HG02610 (cell line): ENCODE data around the gene OR52N5.

Experiments used
- ATAC-seq: cut with Tn5 transposase; IDR thresholded peaks from one replicate; pipeline ENCODE4 v1.9.1; 2021; ENCODE audit warnings: mild to moderate bottlenecking, moderate library complexity; ENCODE audit not compliant: unreplicated experiment

Gene OR52N5

DNA sequence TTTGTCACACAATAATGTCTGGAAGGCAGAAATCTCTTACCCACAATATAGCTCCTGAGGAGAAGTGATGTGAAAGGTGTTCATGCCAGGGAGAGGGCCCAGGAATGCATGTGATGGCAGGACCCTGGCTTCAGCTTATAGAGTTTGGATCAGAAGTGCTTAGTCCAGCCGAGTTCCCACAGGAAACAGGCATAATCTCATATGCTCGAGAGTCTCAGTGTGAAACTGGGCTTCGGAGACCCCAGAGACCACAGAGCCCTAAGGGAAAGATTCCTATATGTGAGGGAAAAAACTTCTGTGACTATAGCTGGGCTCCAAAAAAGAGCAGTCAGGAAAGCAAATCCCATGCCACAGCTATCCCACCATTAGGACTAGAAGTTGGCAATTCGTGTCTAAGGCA lies at the start of gene OR52N5:
Gene OR52N5, minus strand, starts transcription at position 101 of the 400 bp plus-strand sequence. CDS start 4,721 bp downstream, outside the sequence.
- ATAC-seq: no peak

DNA sequence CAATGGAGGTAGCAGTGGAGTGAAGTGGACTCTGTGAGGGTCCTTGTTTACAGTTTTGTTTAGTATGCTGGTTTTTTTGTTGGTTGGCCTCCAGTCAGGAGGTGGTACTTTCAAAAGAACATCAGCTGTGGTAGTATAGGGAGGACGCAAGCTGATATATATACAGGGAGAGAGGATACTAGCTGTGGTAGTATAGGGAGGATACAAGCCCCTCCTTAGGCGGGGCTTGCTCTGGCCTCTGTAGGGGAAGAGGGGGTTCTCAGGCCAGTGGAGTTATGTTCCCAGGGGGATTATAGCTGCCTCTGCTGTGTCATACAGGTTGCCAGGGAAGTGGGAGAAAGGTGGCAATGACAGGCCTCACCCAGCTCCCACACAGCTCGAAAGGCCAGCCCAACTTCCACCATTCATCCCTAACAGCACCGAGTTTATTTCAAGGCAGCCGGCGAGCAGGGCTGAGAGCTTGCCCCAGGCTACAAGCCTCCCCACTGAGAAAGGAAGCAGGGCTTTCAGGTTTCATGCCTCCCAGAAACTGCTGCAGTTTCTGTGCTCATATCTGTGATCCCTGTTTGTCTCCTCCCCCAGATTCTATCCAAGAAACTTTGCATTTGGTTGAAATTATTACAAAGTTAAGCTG lies 48.2 kb upstream of the OR52N5 start:
- ATAC-seq: no peak

DNA sequence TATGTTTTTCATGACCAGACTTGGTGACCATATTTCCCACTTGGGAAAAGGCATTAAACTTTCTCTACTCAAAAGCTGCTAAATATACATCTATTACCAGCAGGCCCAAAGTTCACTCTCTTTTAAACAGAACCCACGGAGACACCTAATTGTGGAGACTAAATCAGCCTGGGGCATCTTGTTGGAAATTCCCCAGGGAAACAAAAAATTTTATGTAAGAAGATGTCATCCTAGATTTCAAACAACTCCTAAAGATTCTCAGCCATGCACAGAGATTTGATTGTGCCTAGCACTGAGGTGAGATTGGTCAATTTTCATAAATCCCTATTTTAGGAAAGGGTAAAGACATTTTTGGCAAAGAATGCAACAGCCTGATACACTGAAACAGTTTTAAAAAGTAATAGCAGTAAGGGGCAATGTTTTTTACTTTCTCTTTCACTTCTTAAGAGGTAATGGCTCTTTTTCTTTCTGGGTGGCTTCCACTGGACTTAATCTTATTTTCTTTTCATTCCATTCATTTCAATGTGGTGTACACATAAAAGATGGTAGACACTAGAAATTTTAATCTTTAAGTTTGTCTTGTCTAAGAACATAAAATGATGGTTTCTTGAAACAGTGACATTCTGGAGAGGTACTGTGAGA lies 35.2 kb upstream of the OR52N5 start:
- ATAC-seq: peak; percentile 56

DNA sequence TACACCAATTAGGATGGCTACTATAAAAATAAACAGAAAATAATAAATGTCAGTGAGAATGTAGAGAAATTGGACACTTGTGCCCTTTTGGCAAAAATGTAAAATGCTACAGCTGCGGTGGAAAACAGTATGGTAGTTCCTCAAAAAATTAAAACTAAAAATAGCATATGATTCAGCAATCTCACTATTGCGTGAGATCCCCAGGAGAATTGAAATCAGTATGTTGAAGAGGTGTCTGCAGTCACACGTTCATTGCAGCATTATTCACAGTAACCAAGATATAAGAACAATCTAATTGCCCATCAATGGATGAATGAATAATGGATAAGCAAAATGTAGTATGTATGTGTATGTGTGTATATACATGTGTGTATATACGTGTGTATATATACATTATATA lies 32.4 kb upstream of the OR52N5 start:
- no peak for ATAC-seq

DNA sequence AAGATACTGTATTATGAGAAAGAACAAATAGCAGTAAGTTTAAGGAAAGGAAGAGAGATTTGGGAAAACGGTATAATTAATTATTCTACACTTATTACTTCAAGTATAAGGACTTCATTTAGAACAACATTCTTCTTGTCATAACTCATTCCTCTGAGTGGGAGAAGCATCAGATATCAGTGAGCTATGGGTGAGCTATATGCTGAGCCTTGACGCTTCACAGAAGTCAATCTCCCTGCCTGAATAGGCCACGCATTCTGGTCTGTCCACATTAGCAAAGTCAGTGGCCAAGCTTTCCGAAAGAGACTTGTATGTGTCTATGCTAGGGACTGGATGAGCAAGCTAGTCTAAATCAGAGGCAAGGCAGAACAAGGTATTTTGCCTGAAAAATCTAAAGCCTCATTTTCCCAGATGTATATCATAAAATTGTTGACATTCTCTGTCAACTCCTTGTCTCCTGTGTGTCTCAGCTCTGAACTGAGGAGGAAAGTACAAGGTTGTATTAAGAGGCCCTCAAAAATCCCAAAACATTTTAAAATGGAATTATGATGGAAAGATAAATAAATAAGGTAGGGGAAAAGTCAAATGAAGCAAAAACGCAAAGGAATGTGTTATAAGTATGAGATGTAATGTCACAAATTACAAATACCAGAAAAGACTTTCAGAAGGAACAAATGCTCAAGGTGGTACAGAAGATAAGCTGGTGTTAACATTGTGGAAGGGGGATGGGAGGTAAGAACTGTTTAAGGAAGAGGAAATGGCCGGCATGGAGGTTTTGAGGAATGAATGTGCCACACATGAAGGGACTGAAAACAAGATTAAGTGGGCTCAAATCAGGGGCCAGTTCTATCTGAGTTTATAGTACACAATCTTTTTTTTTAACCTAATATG lies 27.0 kb upstream of the OR52N5 start:
- ATAC-seq: no peak

DNA sequence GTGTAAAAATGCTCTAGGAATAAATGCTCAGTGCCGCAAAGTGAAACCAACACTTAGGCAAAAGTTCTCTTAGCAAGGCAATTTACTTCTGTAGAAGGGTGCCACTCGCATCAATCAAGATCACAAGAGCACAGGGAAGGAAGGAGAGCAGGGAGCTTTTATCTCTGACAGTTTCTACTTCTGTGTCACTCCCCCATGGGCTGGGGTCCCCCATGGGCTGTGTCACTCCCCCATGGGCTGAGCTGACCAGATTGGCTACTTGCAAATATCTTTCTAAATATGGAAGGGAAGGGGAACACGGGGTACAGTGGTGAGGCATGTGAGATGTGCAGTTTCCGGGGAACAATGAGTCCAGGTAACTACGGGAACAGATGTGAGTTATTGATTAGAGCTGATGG lies 26.0 kb upstream of the OR52N5 start:
- ATAC-seq: peak; percentile 38

DNA sequence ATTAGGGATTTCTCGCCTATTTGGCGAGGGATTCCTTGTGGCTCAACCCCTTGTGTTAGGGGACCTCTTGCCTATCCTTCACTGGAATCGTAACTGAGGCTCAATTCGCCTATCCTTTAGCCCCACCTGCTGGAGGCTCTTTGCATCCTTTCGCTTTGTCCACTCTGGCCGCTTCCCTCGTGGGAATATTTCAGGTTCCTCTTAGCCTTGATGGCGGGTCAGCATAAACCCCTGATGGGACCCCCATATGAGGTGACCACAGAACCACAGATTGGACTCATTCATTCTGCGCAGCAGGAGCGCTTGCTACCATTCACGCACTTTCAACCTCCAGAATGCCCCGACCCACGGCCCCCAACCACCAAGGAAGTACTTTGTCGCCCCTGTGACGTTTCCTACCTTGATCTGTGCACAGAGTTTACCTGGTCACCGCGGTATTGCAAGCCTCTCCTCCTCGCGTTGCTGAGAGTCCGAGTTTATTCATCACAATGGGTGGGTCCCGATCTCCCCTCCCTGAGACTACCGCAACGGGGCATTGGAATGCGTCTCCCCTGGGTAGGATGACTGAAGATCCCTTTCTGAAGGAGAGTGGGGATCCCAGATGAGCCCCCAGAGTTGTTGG lies 25.5 kb upstream of the OR52N5 start, which contains the start of gene OR52N2:
Gene OR52N2, plus strand, starts transcription at position 425 of the 622 bp plus-strand sequence. CDS start 11,412 bp downstream, outside the sequence.
- ATAC-seq: peak; percentile 95

DNA sequence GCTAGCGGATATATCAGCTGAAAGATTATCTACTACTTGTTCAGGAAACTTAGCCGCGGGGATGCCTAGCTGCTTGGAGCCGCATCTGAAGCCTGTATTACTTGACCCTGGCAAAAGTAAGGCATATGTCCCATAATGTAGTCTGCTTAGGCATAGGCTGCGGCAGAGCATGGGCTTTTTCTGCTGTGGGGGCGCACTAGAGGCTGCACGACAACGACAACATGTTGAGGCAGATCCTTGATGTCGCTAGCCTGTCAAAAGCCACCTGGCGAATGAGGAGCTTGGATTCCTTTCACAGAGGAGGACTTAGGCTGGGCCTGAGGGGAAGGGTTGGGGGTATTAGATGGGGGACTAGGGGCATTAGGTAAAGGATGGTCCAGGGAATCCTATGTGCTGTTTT lies 24.4 kb upstream of the OR52N5 start:
- no peak for ATAC-seq

DNA sequence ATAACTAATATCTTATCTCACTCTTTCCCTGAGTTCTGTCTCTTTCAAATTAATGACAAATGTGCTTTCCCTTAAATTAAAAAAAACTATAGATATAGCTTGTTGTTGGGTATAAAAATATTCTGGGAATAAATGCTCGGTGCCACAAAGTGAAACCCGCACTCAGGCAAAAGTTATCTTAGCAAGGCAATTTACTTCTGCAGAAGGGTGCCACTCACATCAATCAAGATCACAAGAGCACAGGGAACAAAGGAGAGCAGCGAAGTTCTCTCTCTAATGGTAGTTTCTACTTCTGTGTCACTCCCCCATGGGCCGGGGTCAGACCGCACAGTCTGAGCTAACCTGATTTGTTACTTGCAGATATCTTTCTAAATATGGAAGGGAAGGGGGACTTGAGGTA lies 20.8 kb upstream of the OR52N5 start:
- no peak for ATAC-seq

DNA sequence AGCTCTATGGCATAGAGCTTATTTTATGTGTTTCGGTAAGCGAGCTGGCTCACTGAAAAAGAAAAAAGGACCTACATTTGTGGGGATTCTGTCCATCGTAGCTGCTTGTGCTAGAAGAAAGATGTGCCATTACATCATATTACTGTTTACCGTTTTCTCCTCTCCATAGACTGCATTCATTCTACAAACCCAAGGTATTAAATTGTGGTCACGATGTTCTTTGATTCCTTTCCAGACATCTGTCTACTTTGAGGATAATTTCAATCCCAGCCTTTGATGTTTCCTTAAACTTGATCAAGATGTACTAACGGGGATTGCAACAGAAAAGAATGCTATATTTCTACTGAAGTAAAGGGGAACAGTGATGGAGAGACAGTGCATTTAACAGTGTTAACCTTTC lies 13.4 kb upstream of the OR52N5 start:
- no peak for ATAC-seq

DNA sequence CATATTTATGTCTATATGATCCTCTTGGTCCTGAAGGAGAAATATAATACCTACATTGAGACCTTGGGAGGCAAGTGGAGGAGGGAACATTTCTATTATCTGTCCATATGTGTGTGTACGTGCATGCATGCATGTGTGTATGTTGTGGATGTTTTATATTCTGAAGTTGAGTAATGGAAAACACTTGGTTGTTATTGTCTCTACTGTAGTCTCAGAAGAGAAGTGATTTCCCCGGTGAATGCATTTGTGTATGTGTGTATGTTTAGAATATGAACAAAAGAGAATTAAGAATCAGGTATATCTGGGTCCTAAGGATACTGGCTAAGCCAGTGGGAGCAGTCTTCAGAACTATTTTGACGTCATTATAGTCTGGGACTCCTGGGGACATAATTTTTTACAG lies 8.0 kb upstream of the OR52N5 start, which contains the start of gene OR52N1:
Gene OR52N1, minus strand, starts transcription at position 101 of the 400 bp plus-strand sequence. CDS start 2,449 bp downstream, outside the sequence.
- ATAC-seq: no peak

DNA sequence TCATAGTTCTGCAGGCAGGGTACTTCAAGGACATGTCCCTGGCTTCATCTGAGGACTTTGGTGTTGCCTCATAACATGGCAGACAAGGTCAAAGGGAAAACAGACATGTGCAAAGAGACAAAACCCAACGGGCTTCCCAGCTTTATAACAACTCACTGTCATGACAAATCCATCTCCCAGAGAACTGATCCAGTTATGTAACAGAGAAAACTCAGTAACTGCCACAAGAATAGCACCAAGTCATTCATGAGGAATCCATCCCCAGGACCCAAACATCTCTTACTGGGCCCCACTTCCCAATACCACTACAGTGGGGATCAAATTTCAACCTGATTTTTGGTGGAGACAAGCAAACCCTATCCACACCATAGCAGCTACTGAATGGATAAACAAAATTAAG lies 16.1 kb downstream of the OR52N5 start:
- no peak for ATAC-seq

DNA sequence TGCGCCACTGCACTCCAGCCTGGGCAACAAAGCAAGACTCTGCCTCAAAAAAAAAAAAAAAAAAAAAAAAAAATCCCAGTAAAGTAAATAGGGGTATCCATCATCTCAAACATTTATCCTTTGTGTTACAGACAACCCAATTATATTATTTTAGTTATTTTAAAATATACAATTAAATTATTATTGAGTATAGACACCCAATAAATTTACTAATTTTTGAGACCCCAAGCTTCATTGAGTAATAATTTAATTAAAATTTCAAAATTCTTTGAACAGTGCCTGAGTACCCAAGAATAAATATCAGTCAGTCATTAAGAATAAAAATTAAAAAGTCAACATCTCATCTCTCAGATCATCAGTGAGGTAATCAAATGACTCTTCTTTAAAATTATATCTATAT lies 29.2 kb downstream of the OR52N5 start, which contains the start of gene OR52N4:
Gene OR52N4, plus strand, starts transcription at position 301 of the 400 bp plus-strand sequence. CDS start 498 bp downstream, outside the sequence.
- no peak for ATAC-seq

DNA sequence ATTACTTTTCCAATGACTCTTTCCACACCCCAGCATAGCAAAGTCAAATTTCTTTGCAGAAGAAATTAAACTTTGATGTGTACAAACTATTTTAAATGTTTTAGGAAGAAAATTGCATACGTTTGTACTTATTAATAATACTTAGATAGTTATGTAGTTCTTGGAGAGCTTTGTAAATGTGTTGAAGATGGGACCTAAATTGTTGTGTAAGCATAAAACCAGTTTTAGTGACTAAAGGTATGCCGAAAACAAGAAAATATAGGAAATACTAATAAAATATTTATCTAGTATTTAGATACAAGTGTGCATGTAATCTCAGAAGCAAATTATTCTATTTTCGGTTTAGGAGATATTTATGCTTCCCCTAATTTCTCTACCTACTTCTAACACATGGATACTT lies 33.3 kb downstream of the OR52N5 start:
- ATAC-seq: no peak

DNA sequence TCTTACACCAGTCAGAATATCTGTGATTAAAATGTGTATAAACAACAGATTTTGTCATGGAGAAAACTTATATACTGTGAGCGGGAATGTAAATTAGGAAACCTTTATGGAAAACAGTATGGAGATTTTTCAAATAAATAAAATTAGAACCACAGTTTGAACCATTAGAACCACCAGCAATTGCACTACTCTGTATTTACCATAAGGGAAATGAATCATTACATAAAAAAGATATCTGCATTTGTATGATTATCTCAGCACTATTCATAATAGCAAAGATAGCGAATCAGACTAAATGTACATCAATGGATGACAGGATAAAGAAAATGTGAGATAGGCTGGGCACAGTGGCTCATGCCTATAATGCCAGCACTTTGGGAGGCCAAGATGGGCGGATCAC lies 36.5 kb downstream of the OR52N5 start:
- ATAC-seq: no peak

DNA sequence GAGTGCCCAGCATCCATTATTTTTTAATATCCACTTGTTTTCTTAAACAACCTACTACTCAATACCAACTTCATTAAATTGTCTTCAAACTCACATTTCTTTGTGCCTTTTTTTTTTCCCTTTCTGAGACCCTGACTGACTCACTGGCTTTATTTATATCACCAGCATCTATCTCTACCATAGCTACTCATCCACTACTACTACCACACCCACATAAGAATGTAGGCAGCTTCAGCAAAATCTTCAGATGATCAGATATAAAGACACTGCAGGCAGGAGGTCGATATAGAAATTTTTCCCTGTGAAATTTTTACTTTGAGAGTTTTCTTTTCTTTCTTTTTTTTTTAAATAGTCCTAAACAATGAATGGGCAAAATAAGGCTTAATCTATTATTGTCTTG lies 44.7 kb downstream of the OR52N5 start:
- ATAC-seq: no peak

DNA sequence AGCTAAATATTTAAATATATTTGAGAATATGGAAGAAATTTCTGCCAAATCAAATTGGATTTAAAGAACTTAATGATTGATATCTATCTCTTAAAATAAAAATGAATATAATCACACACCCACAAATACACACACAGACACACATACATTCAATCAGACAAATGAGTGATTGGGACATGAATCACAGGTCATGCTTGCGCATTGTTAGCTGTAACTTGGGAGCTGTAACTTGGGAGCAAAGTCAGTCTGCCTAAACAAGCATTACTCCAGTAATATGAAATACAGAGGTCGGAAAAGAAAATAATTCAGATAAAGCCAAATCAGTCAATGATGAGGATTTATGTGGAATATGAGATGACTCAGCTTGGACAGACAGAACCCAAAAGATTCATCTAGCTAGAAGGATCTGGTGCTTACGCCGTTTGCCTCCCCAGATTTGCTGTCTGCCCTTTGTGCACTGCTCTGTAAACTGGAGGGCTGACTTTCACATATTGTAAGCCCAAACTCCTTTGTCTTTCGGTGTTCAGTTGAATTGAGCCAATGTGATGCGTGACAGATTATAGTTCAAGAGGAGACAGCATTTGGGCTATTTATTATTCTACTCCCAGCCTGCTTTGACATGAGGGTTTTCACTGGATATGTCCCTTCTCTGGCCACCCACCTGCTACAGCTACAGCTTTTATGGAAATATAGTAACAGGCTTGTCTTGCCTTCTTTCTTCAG lies 45.3 kb downstream of the OR52N5 start:
- ATAC-seq: no peak

DNA sequence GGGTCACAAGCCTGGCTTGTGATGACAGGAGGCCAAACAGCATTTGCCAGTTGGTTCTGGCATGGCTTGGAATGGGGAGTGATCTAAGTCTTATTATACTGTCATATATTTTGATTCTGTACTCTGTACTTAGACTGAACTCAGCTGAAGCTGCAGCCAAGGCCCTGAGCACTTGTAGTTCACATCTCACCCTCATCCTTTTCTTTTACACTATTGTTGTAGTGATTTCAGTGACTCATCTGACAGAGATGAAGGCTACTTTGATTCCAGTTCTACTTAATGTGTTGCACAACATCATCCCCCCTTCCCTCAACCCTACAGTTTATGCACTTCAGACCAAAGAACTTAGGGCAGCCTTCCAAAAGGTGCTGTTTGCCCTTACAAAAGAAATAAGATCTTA lies 46.1 kb downstream of the OR52N5 start:
- no peak for ATAC-seq

DNA sequence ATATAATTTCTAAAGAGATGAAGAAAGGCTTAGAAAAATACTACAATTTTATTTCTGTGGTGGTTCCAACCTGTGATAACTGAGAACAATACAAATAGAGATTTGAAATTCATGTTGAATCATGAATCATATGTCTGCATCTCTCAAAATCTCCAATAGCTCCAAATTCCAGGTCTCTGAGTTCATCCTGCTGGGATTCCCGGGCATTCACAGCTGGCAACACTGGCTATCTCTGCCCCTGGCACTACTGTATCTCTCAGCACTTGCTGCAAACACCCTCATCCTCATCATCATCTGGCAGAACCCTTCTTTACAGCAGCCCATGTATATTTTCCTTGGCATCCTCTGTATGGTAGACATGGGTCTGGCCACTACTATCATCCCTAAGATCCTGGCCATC lies 46.8 kb downstream of the OR52N5 start, which contains the start of gene OR56B1:
Gene OR56B1, plus strand, starts transcription at position 53 of the 400 bp plus-strand sequence. Its CDS starts 69 bp downstream, at position 122.
- no peak for ATAC-seq

DNA sequence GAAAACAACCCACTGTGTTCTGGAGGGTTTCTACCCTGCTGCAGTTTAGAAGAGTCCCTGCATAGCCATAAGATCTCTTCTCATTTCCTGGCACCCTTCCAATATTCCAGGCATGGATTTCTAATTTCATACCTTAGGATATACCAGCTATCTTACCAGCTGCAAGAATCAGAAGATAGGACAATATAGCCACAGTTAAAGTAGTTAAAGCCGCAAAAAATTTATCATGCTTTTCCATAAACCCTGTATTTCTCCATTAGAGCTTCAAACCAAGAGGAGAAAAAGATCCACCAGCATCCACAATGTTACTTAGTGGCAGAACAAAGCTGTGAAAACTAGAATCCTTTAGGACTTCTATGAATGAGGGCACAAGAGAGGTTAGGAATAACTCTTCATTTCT lies 55.5 kb downstream of the OR52N5 start:
- ATAC-seq: no peak
